Measurements from ENCODE around the gene RTEL1. TPM values are rescaled to one million over a fixed set of nuclear protein-coding genes. Genes with fewer than 3 reads are reported as not detected.

The RTEL1 gene
- total RNA-seq, 6 experiments from 2014 or later: 9.6 to 16.3 (median 12.4) TPM

- H3K27me3 ChIP-seq: no peaks in the 10 kb centered on the region
- H3K4me3 ChIP-seq: peak overlapping the region in 1 of 3 donors; percentile 85
- no peaks in the 10 kb centered on the region for H3K9me3 ChIP-seq
- peak overlapping the region in 1 of 3 donors; percentile 37 for H3K27ac ChIP-seq
- H3K36me3 ChIP-seq: peaks cover 0 to 14% (median 7%) of the 10 kb centered on the region in 4 donors
- 36% methylated on average over 3 of the region's 37 CpGs for WGBS (ENCODE audit: insufficient coverage, low coverage, low lambda C conversion rate, missing lambda C conversion rate)
- TF ChIP-seq POLR2A (IDR thresholded peaks at IDR 0.05) (no peak), CTCF (IDR thresholded peaks at IDR 0.05) (no peak)
- ATAC-seq (no peak), DNase-seq (peak; percentile 20 to 59 (median 51))
- peaks cover 0 to 28% (median 12%) of the 10 kb centered on the region in 4 donors for H3K4me1 ChIP-seq
- intact Hi-C loops (cut with DNase I): no loop called here
Measured at GRCh38 chr20:63742381-63743024, 84.4 kb downstream of the RTEL1 start.

- intact Hi-C loops (cut with DNase I): no loop called here
- Histone ChIP-seq H3K27me3 (no peaks in the 10 kb centered on the region), H3K9me3 (no peaks in the 10 kb centered on the region), H3K36me3 (peaks cover 0 to 14% (median 7%) of the 10 kb centered on the region in 4 donors), H3K27ac (peak overlapping the region in 1 of 3 donors; percentile 37), H3K4me1 (peaks cover 0 to 28% (median 12%) of the 10 kb centered on the region in 4 donors), H3K4me3 (peak overlapping the region in 1 of 3 donors; percentile 85)
- DNase-seq: peak in 1 of 3 donors; percentile 45
- TF ChIP-seq CTCF (IDR thresholded peaks at IDR 0.05) (no peak), POLR2A (IDR thresholded peaks at IDR 0.05) (no peak)
- no peak for ATAC-seq
- 42% methylated on average over 19 of the region's 31 CpGs for WGBS (ENCODE audit: insufficient coverage, low coverage, low lambda C conversion rate, missing lambda C conversion rate)
Measured at GRCh38 chr20:63743210-63743970, 85.3 kb downstream of the RTEL1 start.

GRCh38 chr20:63744158-63744557 is 86.0 kb downstream of the RTEL1 start:
- ATAC-seq: no peak
- H3K36me3 ChIP-seq: peaks cover 0 to 14% (median 7%) of the 10 kb centered on the region in 4 donors
- no peak for DNase-seq
- TF ChIP-seq CTCF (IDR thresholded peaks at IDR 0.05): no peak
- 55% methylated on average over 4 of the region's 4 CpGs for WGBS (ENCODE audit: insufficient coverage, low coverage, low lambda C conversion rate, missing lambda C conversion rate)
- H3K27ac ChIP-seq: no peak overlapping the region
- no peaks in the 10 kb centered on the region for H3K9me3 ChIP-seq
- H3K4me3 ChIP-seq: no peak overlapping the region
- intact Hi-C loops (cut with DNase I): no loop called here
- H3K4me1 ChIP-seq: peaks cover 0 to 28% (median 12%) of the 10 kb centered on the region in 4 donors
- no peaks in the 10 kb centered on the region for H3K27me3 ChIP-seq

GRCh38 chr20:63744574-63745423 is 86.7 kb downstream of the RTEL1 start:
- Histone ChIP-seq H3K27me3 (no peaks in the 10 kb centered on the region), H3K36me3 (peaks cover 0 to 14% (median 7%) of the 10 kb centered on the region in 4 donors), H3K27ac (no peak overlapping the region), H3K4me3 (no peak overlapping the region), H3K9me3 (no peaks in the 10 kb centered on the region), H3K4me1 (peaks cover 0 to 28% (median 12%) of the 10 kb centered on the region in 4 donors)
- WGBS (ENCODE audit: insufficient coverage, low coverage, low lambda C conversion rate, missing lambda C conversion rate): 50% methylated on average over 13 of the region's 25 CpGs
- ATAC-seq: no peak
- TF ChIP-seq POLR2A (IDR thresholded peaks at IDR 0.05) (no peak), CTCF (IDR thresholded peaks at IDR 0.05) (no peak)
- intact Hi-C loops (cut with DNase I): no loop called here
- peak in 1 of 3 donors; percentile 58 for DNase-seq

All from right lobe of liver (tissue), 6 donors.